Measurements from ENCODE around the gene SLC6A8. TPM values are rescaled to one million over a fixed set of nuclear protein-coding genes. Genes with fewer than 3 reads are reported as not detected.
"Not testable (repeated sequence)": the region's sequence is repeated elsewhere in the genome, so short reads cannot be mapped to it uniquely, and the experiment has no call there.

Gene SLC6A8
- polyA plus RNA-seq, 1 experiment, result 6.9 TPM

- no peaks in the 10 kb centered on the region for H3K9me3 ChIP-seq (ENCODE audit: control insufficient read depth, insufficient read depth, low read length)
- no peak for DNase-seq (ENCODE audit: low read depth, low spot score)
- H3K4me3 ChIP-seq (ENCODE audit: low read depth, low read length), result no peak overlapping the region
- H3K27ac ChIP-seq (ENCODE audit: low read depth, low read length), result no peak overlapping the region
- ChIA-PET CTCF (no interaction called here), POLR2A (no interaction called here)
- no peaks in the 10 kb centered on the region for H3K27me3 ChIP-seq (ENCODE audit: control insufficient read depth, insufficient read depth, low read length)
- no peak for TF ChIP-seq CTCF (IDR thresholded peaks at IDR 0.05; ENCODE audit: low read depth, low read length)
Observed at GRCh38 chrX:153697924-153698865, 10.5 kb downstream of the SLC6A8 start.

DNA sequence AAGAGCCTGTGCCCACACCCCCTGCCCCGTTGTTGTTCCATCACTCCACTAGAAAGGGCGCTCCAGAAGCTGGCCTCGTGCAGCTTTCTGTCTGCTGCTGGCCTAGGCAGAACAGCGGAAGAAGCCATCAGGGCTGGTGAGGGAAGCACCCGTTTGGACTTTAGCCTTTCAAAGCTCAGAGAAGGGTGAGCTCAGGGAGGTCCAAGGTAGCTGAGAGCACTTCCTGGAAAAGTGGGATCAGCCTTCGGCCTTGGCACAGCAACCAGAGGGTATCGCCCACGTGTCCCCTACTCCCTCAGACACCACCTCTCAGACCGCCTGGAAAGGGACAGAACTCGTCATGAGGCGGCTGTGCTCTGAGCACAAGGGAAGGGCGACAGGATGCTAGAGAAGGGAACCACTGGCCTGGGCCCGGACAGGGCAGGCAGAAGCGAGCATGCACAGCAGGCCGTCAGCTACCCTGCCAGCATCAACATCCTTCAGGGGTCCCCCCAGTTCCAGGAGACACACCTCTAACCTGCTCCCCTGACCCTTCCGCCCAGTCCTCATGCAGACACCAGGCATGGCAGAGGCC, 11.6 kb downstream of the SLC6A8 start:
- POLR2A ChIA-PET; H3K27ac ChIP-seq (ENCODE audit: low read depth, low read length); H3K27me3 ChIP-seq (ENCODE audit: control insufficient read depth, insufficient read depth, low read length); DNase-seq (ENCODE audit: low read depth, low spot score); H3K9me3 ChIP-seq (ENCODE audit: control insufficient read depth, insufficient read depth, low read length); CTCF ChIA-PET; H3K4me3 ChIP-seq (ENCODE audit: low read depth, low read length): not testable (repeated sequence)

DNA sequence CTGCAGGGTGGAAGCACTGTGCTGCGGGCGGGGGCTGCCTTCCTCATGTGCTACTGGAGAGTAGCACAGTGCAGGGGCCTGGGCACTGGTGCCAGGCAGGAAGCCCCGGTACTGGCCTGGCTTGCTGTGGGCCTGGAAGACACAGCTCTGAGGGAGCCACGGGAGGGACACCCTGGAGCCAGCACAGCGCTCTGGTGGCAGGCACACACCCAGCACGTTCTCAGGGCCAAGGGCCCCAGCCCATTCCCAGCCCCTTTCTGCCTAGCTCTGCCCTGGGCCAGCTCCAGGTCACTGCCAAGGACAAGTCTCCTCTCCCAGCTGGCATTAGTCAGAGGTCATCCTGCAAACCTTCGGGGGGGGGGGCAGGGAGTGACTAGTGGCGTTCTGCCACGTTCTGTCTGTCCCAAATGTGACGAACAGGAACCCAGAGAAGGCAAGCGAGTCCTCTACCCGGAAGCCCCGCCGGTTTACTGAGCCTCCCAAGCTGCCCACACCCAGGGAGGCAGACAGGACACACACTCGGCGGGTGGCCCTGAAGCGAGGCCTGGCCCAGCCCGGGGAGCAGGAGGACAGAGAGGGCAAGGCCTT, 12.2 kb downstream of the SLC6A8 start:
- CTCF ChIA-PET; DNase-seq (ENCODE audit: low read depth, low spot score); POLR2A ChIA-PET; H3K27me3 ChIP-seq (ENCODE audit: control insufficient read depth, insufficient read depth, low read length); H3K27ac ChIP-seq (ENCODE audit: low read depth, low read length); H3K4me3 ChIP-seq (ENCODE audit: low read depth, low read length); H3K9me3 ChIP-seq (ENCODE audit: control insufficient read depth, insufficient read depth, low read length): not testable (repeated sequence)

GRCh38 chrX:153700376-153700945, 12.7 kb downstream of the SLC6A8 start:
- ChIA-PET POLR2A (no interaction called here), CTCF (no interaction called here)
- TF ChIP-seq CTCF (IDR thresholded peaks at IDR 0.05; ENCODE audit: low read depth, low read length), result no peak
- DNase-seq (ENCODE audit: low read depth, low spot score), result no peak
- Histone ChIP-seq H3K9me3 (ENCODE audit: control insufficient read depth, insufficient read depth, low read length) (no peaks in the 10 kb centered on the region), H3K27ac (ENCODE audit: low read depth, low read length) (no peak overlapping the region), H3K4me3 (ENCODE audit: low read depth, low read length) (no peak overlapping the region), H3K27me3 (ENCODE audit: control insufficient read depth, insufficient read depth, low read length) (no peaks in the 10 kb centered on the region)

DNA sequence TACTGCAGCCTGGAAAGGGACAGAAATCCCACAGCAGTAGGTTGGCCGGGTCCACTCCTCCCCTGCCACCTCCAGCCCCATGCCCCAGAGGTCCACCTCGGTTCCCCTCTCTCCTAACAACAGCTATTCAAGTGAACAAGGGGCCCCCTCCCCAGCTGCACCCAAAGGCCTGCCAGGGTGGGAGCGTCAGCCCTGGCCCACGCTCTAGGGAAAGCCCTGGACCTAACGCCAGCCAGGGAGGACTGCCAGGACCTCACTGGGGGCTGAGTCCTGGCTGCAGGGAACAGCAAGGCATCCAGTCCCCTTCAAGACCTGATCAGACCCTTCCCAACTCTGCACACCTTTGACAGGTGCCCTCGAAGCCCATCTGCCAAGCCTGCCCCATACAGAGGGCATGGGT, 13.2 kb downstream of the SLC6A8 start:
- no peak for TF ChIP-seq CTCF (IDR thresholded peaks at IDR 0.05; ENCODE audit: low read depth, low read length)
- ChIA-PET POLR2A (no interaction called here), CTCF (no interaction called here)

GRCh38 chrX:153701706-153702105, 14.0 kb downstream of the SLC6A8 start:
- CTCF ChIA-PET, result no interaction called here
- TF ChIP-seq CTCF (IDR thresholded peaks at IDR 0.05; ENCODE audit: low read depth, low read length), result no peak

More for the DNA sequence above, 13.2 kb downstream of the SLC6A8 start:
- no peak overlapping the region for H3K27ac ChIP-seq (ENCODE audit: low read depth, low read length)
- no peaks in the 10 kb centered on the region for H3K27me3 ChIP-seq (ENCODE audit: control insufficient read depth, insufficient read depth, low read length)
- no peak overlapping the region for H3K4me3 ChIP-seq (ENCODE audit: low read depth, low read length)
- H3K9me3 ChIP-seq (ENCODE audit: control insufficient read depth, insufficient read depth, low read length), result no peaks in the 10 kb centered on the region
- DNase-seq (ENCODE audit: low read depth, low spot score), result no peak

More at GRCh38 chrX:153701706-153702105, 14.0 kb downstream of the SLC6A8 start:
- no peaks in the 10 kb centered on the region for H3K9me3 ChIP-seq (ENCODE audit: control insufficient read depth, insufficient read depth, low read length)
- POLR2A ChIA-PET, result no interaction called here
- no peak overlapping the region for H3K4me3 ChIP-seq (ENCODE audit: low read depth, low read length)
- no peak for DNase-seq (ENCODE audit: low read depth, low spot score)
- H3K27me3 ChIP-seq (ENCODE audit: control insufficient read depth, insufficient read depth, low read length), result no peaks in the 10 kb centered on the region
- H3K27ac ChIP-seq (ENCODE audit: low read depth, low read length), result no peak overlapping the region

All from AG04450 (cell line).